Measurements from ENCODE around the gene KSR2. TPM values are rescaled to one million over a fixed set of nuclear protein-coding genes. Genes with fewer than 3 reads are reported as not detected.

The KSR2 gene
- total and polyA plus RNA-seq, 2 of the 4 experiments (the other 2 are of a cell fraction) = not detected

- no peaks in the 10 kb centered on the region for H3K9me1 ChIP-seq (ENCODE audit: insufficient read depth, low read length)
- H3K9ac ChIP-seq (ENCODE audit: low read depth, low read length) = no peak overlapping the region
- DNase-seq (no peak), ATAC-seq (ENCODE audit: low read depth) (no peak)
- no peak overlapping the region for H2AK9ac ChIP-seq (replicated peaks; ENCODE audit: low read depth, low read length, poor library complexity)
- no peaks in the 10 kb centered on the region for H3K36me3 ChIP-seq (ENCODE audit: control insufficient read depth, insufficient read depth, low read length)
- H3K4ac ChIP-seq (ENCODE audit: low read depth, low read length) = no peak overlapping the region
- no peaks in the 10 kb centered on the region for H3K79me1 ChIP-seq (ENCODE audit: low read depth in 1 of 2, low read length in 2 of 2)
- H3K27me3 ChIP-seq (ENCODE audit: control insufficient read depth, insufficient read depth, low read length) = no peaks in the 10 kb centered on the region
- H3K4me3 ChIP-seq (ENCODE audit: insufficient read depth, low read depth, low read length) = no peak overlapping the region
- H2AK5ac ChIP-seq (ENCODE audit: low read depth, low read length) = no peak overlapping the region
- no peak overlapping the region for H3K4me2 ChIP-seq (ENCODE audit: low read depth, low read length)
- intact Hi-C loops (cut with micrococcal nuclease) = no loop called here
- no peak overlapping the region for H4K5ac ChIP-seq (ENCODE audit: low read depth, low read length)
- H2AFZ ChIP-seq (replicated peaks; ENCODE audit: low read length, poor library complexity) = no peak overlapping the region
- H3K14ac ChIP-seq (replicated peaks; ENCODE audit: low read depth, low read length) = no peak overlapping the region
- no CpG with 5 or more reads among the region's 6 CpGs for WGBS, 2 experiments (ENCODE audit: extremely low coverage in 2 of 2, insufficient read length in 1 of 2)
- peaks cover 31% of the 10 kb centered on the region for H3K9me3 ChIP-seq (ENCODE audit: control insufficient read depth, insufficient read depth, low read length)
- no peak overlapping the region for H2BK5ac ChIP-seq (ENCODE audit: low read depth, low read length, poor library complexity, severe bottlenecking)
- no peaks in the 10 kb centered on the region for H4K20me1 ChIP-seq (ENCODE audit: insufficient read depth, low read length)
- no peaks in the 10 kb centered on the region for H3K4me1 ChIP-seq (ENCODE audit: control insufficient read depth, insufficient read depth, low read length)
- H2BK15ac ChIP-seq (ENCODE audit: low read depth, low read length) = no peak overlapping the region
- H3K27ac ChIP-seq (ENCODE audit: insufficient read depth, low read length) = no peak overlapping the region
- no peak overlapping the region for H3K18ac ChIP-seq (ENCODE audit: low read depth, low read length)
- TF ChIP-seq NFE2L2 (IDR thresholded peaks at IDR 0.05; ENCODE audit: low read depth, low read length) (no peak), SMC3 (IDR thresholded peaks at IDR 0.05; ENCODE audit: low read depth, low read length) (no peak), CHD1 (IDR thresholded peaks at IDR 0.05; ENCODE audit: low read depth, low read length) (no peak), POLR2A (IDR thresholded peaks at IDR 0.05; ENCODE audit: low read depth, low read length) (no peak), USF2 (IDR thresholded peaks at IDR 0.05; ENCODE audit: low read depth, low read length) (no peak)
- TF ChIP-seq, protein P1, sequence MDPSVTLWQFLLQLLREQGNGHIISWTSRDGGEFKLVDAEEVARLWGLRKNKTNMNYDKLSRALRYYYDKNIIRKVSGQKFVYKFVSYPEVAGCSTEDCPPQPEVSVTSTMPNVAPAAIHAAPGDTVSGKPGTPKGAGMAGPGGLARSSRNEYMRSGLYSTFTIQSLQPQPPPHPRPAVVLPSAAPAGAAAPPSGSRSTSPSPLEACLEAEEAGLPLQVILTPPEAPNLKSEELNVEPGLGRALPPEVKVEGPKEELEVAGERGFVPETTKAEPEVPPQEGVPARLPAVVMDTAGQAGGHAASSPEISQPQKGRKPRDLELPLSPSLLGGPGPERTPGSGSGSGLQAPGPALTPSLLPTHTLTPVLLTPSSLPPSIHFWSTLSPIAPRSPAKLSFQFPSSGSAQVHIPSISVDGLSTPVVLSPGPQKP (IDR thresholded peaks at IDR 0.05; ENCODE audit: borderline replicate concordance, low read depth, low read length) = no peak
- no TSS peak for BruUV-seq (replicated peaks)
- H4K8ac ChIP-seq (ENCODE audit: low read depth in 2 of 2, low read length in 2 of 2) = no peak overlapping the region
- ChIA-PET POLR2A (ENCODE audit: unreplicated experiment) (no interaction called here), CTCF (no interaction called here)
- no peak overlapping the region for H3K23ac ChIP-seq (ENCODE audit: low read depth, low read length)
- in situ Hi-C loops (cut with MboI; ENCODE audit: low sequenced_read_pairs) = no loop called here
- no peak overlapping the region for H2BK120ac ChIP-seq (ENCODE audit: low read depth, low read length)
- H3K56ac ChIP-seq (ENCODE audit: extremely low read depth, insufficient read depth, low read length) = no peak overlapping the region
- H2BK20ac ChIP-seq (ENCODE audit: low read depth, low read length) = no peak overlapping the region
- dilution Hi-C loops (cut with HindIII; ENCODE audit: low sequenced_read_pairs, unreplicated experiment) = no loop called here
- no peak overlapping the region for H4K91ac ChIP-seq (ENCODE audit: insufficient read depth, low read depth, low read length)
Measured at GRCh38 chr12:117662220-117662619, 306.6 kb downstream of the KSR2 start.

All from IMR-90 (cell line).